ENCODE results near the gene TXNRD2.

The TXNRD2 gene

DNA sequence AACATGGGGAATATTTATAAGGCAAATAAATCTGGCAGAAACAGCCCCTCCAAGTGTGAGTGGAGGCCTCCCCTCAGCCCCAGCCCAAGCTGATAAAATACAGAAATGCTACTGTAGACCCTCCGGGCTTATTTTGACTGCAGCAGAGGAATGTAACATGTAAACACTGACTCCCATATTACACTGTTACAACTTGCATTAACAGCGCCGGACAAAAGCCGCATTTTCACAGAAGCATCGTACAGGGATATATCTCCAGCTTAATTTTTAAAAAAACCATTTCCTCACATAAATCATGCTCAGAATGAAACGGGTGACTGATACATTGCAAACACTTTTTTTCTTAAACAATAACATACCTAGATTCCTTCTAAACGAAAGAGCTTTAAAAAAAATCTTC lies 36.7 kb downstream of the TXNRD2 start:
- no peak for DNase-seq (ENCODE audit: low spot score)

DNA sequence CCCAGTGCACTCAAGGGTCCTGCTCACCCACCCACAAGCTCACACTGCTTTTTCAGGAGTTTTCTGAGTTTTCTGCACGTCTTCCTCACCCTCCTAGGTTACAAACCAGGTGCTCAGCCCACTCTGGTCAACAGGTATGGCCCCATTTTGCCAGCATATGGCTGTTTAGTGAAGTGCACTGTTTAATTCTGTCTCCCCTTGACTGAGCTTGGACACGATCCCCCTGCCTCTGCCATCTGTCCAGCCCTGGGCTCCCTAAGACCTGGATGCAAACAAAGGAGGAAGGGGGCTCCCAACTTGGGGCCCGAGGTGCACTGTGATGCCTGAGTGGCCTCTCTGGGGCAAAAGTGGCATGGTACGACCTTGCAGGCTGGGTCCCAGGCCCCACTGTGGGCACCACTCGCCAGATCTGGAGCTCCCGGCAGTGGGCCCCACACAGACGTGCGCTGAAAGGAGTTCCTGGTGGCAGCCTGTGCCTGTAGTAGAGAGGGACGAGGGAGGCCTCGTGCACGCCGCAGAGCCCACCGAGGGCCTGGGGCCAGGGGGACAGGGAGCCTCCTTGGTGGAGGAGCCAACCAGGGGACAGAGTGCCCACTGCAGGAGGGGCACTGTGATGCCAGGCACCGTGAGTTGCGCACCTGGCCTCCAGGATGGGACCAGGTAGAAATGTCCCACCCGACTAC lies 37.3 kb downstream of the TXNRD2 start:
- DNase-seq (ENCODE audit: low spot score): peak; percentile 21

DNA sequence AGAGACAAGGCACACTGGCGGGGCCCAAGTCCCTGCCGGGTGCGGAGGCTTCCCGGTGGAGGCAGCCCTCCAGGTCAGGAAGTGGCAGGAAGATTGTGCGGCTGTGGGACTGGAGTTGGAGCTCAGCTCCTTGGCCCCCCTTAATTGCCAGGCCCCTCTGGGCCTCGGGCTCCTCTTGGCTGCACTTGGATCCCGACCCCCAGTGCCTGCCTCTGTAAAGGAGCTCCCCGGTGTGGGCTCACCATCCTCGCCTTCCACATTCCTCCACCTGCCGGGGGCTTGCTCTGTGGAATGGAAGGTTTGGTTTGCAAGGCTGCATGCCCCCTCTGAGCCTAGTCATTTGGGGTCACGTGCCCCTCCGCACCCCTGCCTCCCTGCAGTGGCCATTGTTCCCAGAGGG lies 38.1 kb downstream of the TXNRD2 start:
- peak; percentile 25 for DNase-seq (ENCODE audit: low spot score)

GRCh38 chr22:19903031-19903430 lies 38.6 kb downstream of the TXNRD2 start:
- DNase-seq (ENCODE audit: low spot score): peak; percentile 43

- DNase-seq (ENCODE audit: low spot score): peak; percentile 91
Observed at GRCh38 chr22:19902245-19902715, 39.3 kb downstream of the TXNRD2 start.

GRCh38 chr22:19901577-19902244 lies 39.9 kb downstream of the TXNRD2 start:
- no peak for DNase-seq (ENCODE audit: low spot score)

- DNase-seq (ENCODE audit: low spot score): no peak
Observed at GRCh38 chr22:19900707-19901436, 40.7 kb downstream of the TXNRD2 start.

- no peak for DNase-seq (ENCODE audit: low spot score)
Observed at GRCh38 chr22:19898831-19899567, 42.6 kb downstream of the TXNRD2 start.

- DNase-seq (ENCODE audit: low spot score): no peak
Observed at GRCh38 chr22:19898145-19898544, 43.5 kb downstream of the TXNRD2 start.

- no peak for DNase-seq (ENCODE audit: low spot score)
Observed at GRCh38 chr22:19897726-19898125, 43.9 kb downstream of the TXNRD2 start.

DNA sequence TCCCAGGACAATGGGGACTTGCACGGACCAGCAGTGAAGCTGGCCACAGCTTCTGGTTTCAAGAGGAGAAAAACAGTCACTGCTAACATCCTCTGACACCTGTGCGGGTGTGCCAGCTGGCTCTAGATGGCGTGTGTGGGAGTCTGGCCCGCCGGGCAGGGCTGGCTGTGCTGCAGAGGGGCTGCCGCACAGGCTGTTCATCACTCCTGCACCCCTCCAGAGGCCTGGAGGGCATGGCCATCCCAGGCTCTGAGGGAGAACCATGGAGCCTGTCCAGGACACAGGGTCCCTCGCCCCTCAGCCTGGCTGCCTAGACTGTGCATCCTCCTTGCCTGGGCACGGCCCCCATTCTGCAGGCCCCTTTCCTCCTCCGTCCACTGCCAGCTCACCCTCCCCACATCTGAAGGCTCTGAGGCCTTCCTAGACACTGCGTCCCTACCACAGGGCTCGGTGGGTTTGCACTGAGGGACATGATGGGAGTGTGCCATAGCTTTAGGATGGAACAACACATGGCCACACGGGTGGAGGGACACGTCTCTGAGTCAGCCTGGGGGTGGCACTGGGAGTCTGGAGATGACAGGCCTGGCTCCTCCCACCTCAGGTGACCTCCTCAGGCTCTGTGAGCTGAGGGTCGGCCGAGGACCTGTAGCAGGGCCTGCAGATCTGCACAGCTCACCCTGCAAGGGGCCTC lies 44.8 kb downstream of the TXNRD2 start:
- no peak for DNase-seq (ENCODE audit: low spot score)

DNA sequence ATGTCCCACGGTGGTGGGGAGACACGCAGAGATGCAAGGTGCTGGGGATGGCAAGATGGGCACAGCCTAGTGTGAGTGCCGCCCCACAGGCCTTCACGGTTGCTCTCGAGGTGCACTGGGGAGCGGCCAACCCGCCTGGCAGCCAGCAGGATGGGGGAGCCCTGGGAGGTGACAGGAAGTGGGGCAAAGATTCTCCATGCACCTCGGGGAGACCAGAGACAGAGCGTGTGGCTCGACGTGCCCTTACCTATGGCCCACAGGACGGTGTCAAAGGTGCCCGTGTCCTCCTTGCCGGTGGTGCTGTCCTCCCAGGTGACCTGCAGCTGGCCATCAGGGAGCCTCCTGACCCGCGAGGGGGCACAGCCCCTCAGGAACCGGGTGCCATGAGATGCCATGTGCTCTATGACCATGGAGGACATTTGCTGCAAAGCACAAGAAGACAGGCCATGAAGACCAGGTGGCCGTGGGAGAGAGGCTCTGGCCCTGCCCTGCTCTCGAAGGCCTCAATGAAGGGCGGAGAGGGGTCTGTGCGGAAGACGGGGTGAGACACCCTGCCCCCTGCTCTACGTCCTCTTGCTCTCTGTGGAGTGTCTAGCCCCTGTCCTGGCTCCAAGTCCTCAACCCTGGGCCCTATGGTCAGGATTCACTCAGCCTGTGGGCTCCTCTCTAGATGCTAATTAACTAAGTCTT lies 46.3 kb downstream of the TXNRD2 start:
- DNase-seq (ENCODE audit: low spot score): no peak

- no peak for DNase-seq (ENCODE audit: low spot score)
Observed at GRCh38 chr22:19893363-19893762, 48.3 kb downstream of the TXNRD2 start.

GRCh38 chr22:19892925-19893324 lies 48.7 kb downstream of the TXNRD2 start:
- no peak for DNase-seq (ENCODE audit: low spot score)

DNA sequence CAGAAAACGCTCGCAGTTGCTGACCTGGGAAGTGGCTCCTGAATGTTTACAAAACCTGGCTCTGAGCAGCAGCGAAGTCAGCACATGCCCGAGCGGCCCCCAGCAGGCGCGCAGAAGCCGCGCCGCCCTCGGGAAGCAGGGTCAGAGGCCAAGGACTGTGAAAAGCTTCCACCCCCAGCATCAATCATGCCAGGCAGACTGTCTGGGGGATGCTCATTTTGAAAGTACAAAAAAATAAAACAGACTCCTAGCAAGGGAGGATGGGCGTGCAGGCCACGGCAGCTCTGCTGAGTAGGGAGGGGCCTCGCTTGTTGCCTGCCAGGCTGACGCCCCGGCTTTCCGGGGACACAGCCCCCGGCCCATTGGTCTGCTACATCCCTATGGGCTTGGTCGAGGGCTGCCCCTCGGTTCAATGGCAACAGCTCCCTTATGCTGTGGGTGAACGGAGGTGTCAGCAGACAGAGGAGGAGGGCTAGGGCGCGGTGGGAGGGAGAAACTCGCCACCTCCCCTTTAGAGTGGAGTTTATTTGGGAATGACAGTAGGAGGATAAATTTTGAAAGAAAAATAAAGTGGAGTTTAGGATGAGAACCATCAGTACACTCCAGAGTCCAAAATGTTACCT lies 49.2 kb downstream of the TXNRD2 start:
- DNase-seq (ENCODE audit: low spot score): no peak

DNA sequence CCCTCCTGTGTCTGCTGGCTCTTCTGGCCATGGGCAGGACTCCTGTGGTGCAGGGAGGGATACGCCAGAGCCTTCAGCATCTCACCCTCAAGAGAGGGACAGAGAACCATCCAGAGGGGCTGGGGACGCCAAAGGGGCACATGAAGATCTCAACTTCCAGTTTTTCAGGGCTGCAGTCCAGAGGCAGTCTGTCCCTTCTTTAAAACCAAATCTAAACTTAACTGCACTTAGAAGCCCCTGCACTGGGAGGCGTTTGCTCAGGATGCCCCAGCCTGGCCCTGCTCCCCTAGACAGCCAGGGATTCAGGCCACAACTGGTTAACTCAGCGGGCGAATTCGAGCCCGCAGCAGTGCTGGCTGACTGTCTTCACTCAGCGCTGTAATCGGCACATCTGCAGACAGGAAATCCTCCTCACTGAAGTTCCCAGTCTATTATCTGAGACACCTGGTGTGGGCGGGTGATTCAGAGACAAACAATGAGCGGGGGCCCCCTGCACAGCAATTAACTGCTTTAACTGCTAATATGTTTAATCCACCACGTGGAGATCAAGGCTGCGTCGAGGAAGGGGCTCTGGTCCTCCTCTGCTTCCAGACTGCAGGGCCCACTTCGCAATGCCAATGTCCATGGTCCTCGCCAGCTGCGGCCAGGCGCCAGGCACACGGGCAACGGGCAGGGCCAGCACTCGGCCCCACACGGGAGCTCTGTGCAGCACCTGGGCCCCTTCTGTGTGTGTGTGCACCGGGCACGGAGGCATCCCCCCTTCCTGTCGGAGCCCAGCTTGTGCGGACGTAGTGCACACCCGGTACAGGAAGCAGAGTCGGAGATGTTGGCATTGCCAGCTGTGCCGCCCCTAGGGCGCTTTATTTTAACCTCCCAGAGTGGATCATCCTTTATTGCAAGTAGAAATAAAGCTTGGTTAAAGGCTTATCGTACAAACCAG lies 50.0 kb downstream of the TXNRD2 start:
- peak; percentile 89 for DNase-seq (ENCODE audit: low spot score)

DNA sequence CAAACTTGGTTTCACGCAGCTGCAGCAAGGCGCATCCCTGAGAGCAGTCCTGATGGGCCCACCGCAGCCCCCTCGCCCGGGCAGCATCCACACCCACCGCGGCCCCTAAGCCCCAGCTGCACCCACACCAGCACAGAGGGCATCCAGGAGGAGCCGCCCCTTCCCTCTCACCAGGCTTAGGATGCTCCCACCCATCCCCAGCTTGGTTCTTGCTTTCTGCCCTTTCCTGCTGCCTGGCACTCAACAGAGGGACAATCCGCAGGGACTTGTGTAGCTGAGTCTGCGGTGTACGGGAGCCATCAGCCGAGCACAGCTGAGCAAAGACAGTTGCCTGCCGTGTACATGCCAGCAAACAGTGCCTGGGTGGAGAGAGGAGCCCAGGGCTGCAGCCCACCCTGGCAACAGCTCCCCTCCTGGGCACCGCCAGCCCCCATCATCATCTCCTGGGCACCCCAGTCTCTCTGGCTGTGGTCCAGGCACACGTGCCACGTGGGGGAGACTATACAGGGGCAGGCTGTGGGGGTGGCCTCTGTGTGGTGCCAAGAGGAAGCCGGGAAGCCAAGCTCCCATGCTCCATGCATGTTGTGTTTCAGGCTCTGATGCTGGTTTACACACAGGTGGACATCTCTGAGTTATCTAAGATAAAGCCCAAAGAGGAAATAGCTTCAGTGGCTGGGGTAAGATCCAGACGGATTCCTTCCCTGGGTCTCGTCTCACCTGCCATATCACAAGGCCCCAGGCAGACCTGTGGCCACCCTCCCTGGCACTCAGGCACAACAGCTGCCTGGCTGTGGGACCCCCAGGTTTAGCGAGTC lies 50.9 kb downstream of the TXNRD2 start:
- no peak for DNase-seq (ENCODE audit: low spot score)

GRCh38 chr22:19889951-19890350 lies 51.7 kb downstream of the TXNRD2 start:
- no peak for DNase-seq (ENCODE audit: low spot score)
